Ovary (tissue), 10 donors: ENCODE measurements around the gene TPD52L1. TPM values are rescaled to one million over a fixed set of nuclear protein-coding genes. Genes with fewer than 3 reads are reported as not detected.
A peak's percentile ranks its signal among the peaks of the same experiment; 100 is the strongest.

Experiments
- DNase-seq, 5 donors: peaks; one replicate each; pipeline ENCODE4 v3.0.0-alpha.2; 2019 to 2020
- H3K27ac ChIP-seq, 2 donors: fragments of 200-600 bp; one replicate each; pipeline versions ENCODE4 v1.5.1 to v1.8.0; 2019 to 2022
- H3K27me3 ChIP-seq: fragments of 200-600 bp; one replicate; pipeline ENCODE4 v1.8.0; 2022
- H3K36me3 ChIP-seq: fragments of 200-600 bp; sonication (generic); one replicate; pipeline ENCODE4 v1.5.1; 2019
- H3K4me1 ChIP-seq: one replicate; pipeline ENCODE4 v1.8.1; 2013; ENCODE audit warnings: mild to moderate bottlenecking, moderate library complexity; ENCODE audit not compliant: insufficient read depth
- H3K4me3 ChIP-seq: fragments of 200-600 bp; sonication (generic); one replicate; pipeline ENCODE4 v1.5.1; 2017
- H3K9me3 ChIP-seq, 2 donors: fragments of 200-600 bp in 1 of 2; sonication (generic) in 1 of 2; one replicate each; pipeline versions ENCODE4 v1.5.1 to v1.8.1; 2013 to 2019; ENCODE audit warnings: mild to moderate bottlenecking in 1 of 2, moderate library complexity in 1 of 2
- EP300 ChIP-seq: sonication (generic); formaldehyde crosslinking; IDR thresholded peaks from one replicate; pipeline ENCODE4 v1.6.1; 2017; ENCODE audit warnings: antibody characterized with exemption
- POLR2A ChIP-seq: fragments of 450-650 bp; IDR thresholded peaks from one replicate; pipeline ENCODE4 v1.6.1; 2017; ENCODE audit warnings: antibody characterized with exemption, mild to moderate bottlenecking, moderate library complexity
- WGBS, 3 donors: extraction: QIAGEN DNeasy Blood & Tissue Kit in 1 of 3; methylation state at CpG; one replicate each; pipeline versions ENCODE4 v1.1.5 to v1.1.7; 2013 to 2017; 5-methylcytosine and 5-hydroxymethylcytosine counted together
- intact Hi-C, 4 donors: fragments of 100-400 bp; cut with DNase I; formaldehyde crosslinking; loops; one replicate each; pipeline versions ENCODE4 v1.11.0 to v1.15.1; 2022 to 2023
- long read RNA-seq, 3 donors: library from polyadenylated mRNA in 2 of 3; unstranded in 2 of 3; transcript quantifications; one replicate each; pipeline ENCODE4 v2.0.0 and lab custom pipeline, GENCODE V29; 2021 to 2026
- polyA plus RNA-seq, 2 donors: library from polyadenylated mRNA; stranded (reverse); fragments of 200-250 nt in 1 of 2; fragments of 350-450 nt in 1 of 2; fragmentation: Illumina TruSeq in 1 of 2; extraction: RNeasy Lipid Tissue Mini Kit (QIAGEN cat#74804) in 1 of 2; gene quantifications; one replicate each; pipeline ENCODE4 v1.2.3, GENCODE V29; 2013 to 2014
- total RNA-seq, 7 donors: library from RNA; depleted of rRNA in 2 of 7; stranded (reverse); fragments of >200 nt in 2 of 7; fragmentation: NEBNext Ultra II Directional in 3 of 7; extraction: Animal tissue kit (Norgen Biotek cat#: 25700) in 3 of 7; gene quantifications; one replicate each; pipeline versions ENCODE4 v1.1.0 to v1.2.4, GENCODE V29; 2016 to 2023
- TF ChIP-seq, protein P1 (sequence below), 3 donors: fragments of 450-650 bp in 2 of 3; fragments of 200-600 bp in 1 of 3; IDR thresholded peaks; one replicate each; pipeline versions ENCODE4 v1.5.1 to v1.8.0; 2016 to 2022; ENCODE audit warnings: antibody characterized with exemption in 3 of 3, mild to moderate bottlenecking in 1 of 3
- donor health status: DM: no; HTN: no; CAD: no; lungs with moderate emphysema.
- donor health status: DM: no; HTN: no; CAD: no.
- donor health status: Bipolar disorder and iron deficiency.
- donor health status: DM: yes; HTN: yes; CAD: no.
- donor health status: DM: no; HTN: no; CAD: no.
- donor health status: DM: yes; HTN: yes; CAD: no.

The TPD52L1 gene, protein sequence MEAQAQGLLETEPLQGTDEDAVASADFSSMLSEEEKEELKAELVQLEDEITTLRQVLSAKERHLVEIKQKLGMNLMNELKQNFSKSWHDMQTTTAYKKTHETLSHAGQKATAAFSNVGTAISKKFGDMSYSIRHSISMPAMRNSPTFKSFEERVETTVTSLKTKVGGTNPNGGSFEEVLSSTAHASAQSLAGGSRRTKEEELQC
- 100 to 1,000 TPM in 1 of 7 donors, 10 to 100 TPM in 6; 14.4 to 154 (median 31.6) TPM for total RNA-seq
- polyA plus RNA-seq, result 10 to 100 TPM; 18.8 to 27.4 TPM
- long read RNA-seq, donor 1, transcript TPD52L1-213 (7 exons, 2,356 nt), result major isoform, 16 of 60 reads
- long read RNA-seq, donor 1, transcript TPD52L1-203 (6 exons, 1,308 nt), result minor isoform, 12 of 60 reads
- long read RNA-seq, donor 1, transcript TPD52L1-202 (5 exons, 2,147 nt), result minor isoform, 15 of 60 reads
- long read RNA-seq, donor 1, partial matches to known transcripts, result 1 of 60 reads
- long read RNA-seq, donor 1, other reads (novel, unspliced or antisense), result 9 of 60 reads
- long read RNA-seq, donor 2, transcript TPD52L1-202 (5 exons, 2,147 nt), result major isoform, 8 of 27 reads
- long read RNA-seq, donor 2, transcript TPD52L1-213 (7 exons, 2,356 nt), result minor isoform, 7 of 27 reads
- long read RNA-seq, donor 2, partial matches to known transcripts, result 0 of 27 reads
- long read RNA-seq, donor 2, other reads (novel, unspliced or antisense), result 0 of 27 reads
- long read RNA-seq, donor 3, transcript TPD52L1-202 (5 exons, 2,147 nt), result major isoform, 7 of 13 reads
- long read RNA-seq, donor 3, partial matches to known transcripts, result 0 of 13 reads
- long read RNA-seq, donor 3, other reads (novel, unspliced or antisense), result 3 of 13 reads

DNA sequence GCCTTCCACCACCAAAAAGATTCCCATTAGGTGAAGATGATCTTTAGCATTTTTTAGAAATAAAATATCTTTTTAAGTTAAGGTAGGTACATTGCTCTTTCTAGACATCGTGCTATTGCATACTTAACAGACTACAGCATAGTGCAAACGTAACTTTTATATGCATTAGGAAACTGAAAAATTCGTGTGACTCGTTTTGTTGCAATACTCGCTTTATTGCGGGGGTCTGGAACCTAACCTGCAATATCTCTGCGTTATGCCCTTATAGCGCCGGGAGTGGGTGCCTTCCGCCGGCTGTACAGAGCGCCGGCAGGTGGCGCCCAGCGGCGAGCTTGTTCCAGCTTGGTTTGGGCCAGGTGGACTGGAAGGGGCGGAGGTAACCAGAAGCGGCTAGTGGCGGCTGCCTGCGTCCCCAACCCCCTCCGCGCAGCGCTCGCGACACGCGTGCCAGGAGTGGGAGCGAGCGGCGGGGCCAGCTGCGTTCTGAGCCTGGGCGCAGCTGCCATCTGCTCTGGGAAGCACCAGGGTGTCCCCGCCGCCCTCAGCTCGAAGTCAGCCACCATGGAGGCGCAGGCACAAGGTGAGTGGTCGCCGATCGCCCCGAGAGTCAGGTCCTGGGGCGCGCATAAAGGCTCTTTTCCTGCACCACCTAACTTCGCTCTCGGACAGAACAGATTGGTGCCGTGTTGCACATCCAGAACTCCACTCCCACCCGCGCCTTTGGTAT, at the start of gene TPD52L1:
TSS of gene TPD52L1 (plus strand) at position 383 of the 727 bp plus-strand sequence. CDS start at position 562, 179 bp downstream.
- Histone ChIP-seq H3K4me1 (peaks cover 3% of the 10 kb centered on the region), H3K9me3 (no peaks in the 10 kb centered on the region), H3K4me3 (peak within 1 kb of the TSS; percentile 52), H3K36me3 (no peaks in the 10 kb centered on the region), H3K27me3 (no peaks in the 10 kb centered on the region), H3K27ac (peak within 1 kb of the TSS; percentile 16 to 40)
- 1% methylated on average over 45 to 47 of the region's 47 CpGs for WGBS, 3 donors
- intact Hi-C loops, result loop anchor here (5.0 to 10.0 kb wide), 4 partner anchors 149 to 591 kb away; partner anchors contain the start of genes HDDC2 (in 3 of the 4) and HEY2 (in 1 of the 4)
- peak; percentile 74 to 84 (median 81) for DNase-seq
- TF ChIP-seq POLR2A (no peak), EP300 (no peak)
- TF ChIP-seq, protein P1, sequence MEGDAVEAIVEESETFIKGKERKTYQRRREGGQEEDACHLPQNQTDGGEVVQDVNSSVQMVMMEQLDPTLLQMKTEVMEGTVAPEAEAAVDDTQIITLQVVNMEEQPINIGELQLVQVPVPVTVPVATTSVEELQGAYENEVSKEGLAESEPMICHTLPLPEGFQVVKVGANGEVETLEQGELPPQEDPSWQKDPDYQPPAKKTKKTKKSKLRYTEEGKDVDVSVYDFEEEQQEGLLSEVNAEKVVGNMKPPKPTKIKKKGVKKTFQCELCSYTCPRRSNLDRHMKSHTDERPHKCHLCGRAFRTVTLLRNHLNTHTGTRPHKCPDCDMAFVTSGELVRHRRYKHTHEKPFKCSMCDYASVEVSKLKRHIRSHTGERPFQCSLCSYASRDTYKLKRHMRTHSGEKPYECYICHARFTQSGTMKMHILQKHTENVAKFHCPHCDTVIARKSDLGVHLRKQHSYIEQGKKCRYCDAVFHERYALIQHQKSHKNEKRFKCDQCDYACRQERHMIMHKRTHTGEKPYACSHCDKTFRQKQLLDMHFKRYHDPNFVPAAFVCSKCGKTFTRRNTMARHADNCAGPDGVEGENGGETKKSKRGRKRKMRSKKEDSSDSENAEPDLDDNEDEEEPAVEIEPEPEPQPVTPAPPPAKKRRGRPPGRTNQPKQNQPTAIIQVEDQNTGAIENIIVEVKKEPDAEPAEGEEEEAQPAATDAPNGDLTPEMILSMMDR (IDR thresholded peaks at IDR 0.05), result peak; percentile 55 to 78 (median 75)

DNA sequence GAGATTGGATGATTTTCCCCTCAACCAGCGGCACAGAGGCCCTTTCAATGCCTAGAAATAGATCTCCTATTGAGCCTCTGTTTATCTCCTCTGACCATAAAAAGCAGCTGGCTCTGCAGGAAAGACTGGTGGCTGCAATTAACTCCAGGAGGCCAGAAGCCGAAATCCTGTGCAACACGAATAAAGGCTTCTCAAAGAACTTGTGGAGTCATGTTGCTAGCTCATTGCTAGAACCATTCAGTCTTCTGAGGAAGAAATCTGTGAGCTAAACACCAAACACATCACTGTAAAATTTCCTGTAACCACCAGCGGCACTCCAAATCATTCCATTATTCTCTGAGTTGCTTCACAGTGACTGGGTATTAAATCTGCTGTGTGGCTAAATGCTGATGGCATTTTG, 49.1 kb upstream of the TPD52L1 start:
- whole genome bisulfite sequencing, 3 donors, result 63 to 68% (median 67%) methylated on average over 4 of the region's 4 CpGs
- Histone ChIP-seq H3K27ac (no peak overlapping the region), H3K9me3 (no peaks in the 10 kb centered on the region), H3K4me1 (no peaks in the 10 kb centered on the region), H3K27me3 (no peaks in the 10 kb centered on the region), H3K36me3 (no peaks in the 10 kb centered on the region), H3K4me3 (no peak overlapping the region)
- DNase-seq, result no peak
- TF ChIP-seq POLR2A (no peak), EP300 (no peak)
- TF ChIP-seq, protein P1 (IDR thresholded peaks at IDR 0.05), result no peak
- intact Hi-C loops, result no loop called here

DNA sequence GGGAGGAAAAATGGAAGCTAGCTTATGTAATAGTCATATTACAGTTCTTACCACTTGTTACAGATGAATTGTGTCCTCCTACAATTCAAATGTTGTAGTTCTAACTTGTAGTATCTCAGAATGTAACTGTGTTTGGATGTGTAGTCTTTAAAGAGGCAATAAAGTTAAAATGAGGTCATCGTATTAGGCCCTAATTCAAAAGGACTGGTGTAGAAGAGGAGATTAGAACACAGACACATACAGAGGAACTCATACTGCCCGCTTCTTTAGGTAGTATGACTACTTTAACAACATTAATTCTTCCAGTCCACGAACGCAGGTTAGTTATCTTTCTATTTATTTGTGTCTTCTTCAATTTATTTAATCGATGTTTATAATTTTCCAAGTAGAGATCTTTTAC, 46.5 kb upstream of the TPD52L1 start:
- no peak overlapping the region for H3K27ac ChIP-seq

More for the DNA sequence above, 46.5 kb upstream of the TPD52L1 start:
- intact Hi-C loops, result no loop called here
- H3K4me3 ChIP-seq, result no peak overlapping the region
- no peaks in the 10 kb centered on the region for H3K27me3 ChIP-seq
- no peak for DNase-seq
- no peaks in the 10 kb centered on the region for H3K9me3 ChIP-seq
- H3K4me1 ChIP-seq, result no peaks in the 10 kb centered on the region
- WGBS, 3 donors, result 91 to 92% (median 91%) methylated on average over 5 of the region's 5 CpGs
- TF ChIP-seq EP300 (no peak), POLR2A (no peak)
- TF ChIP-seq, protein P1 (IDR thresholded peaks at IDR 0.05), result no peak
- H3K36me3 ChIP-seq, result no peaks in the 10 kb centered on the region
